OCI-LY7 (cell line): ENCODE measurements around the gene CA12.

ENCODE experiments used
- CTCF ChIP-seq: fragments of 200-600 bp; sonication (generic); conservative IDR thresholded peaks from 2 replicates; pipeline ENCODE4 v1.5.1; 2014; ENCODE audit warnings: mild to moderate bottlenecking, antibody characterized with exemption, low read length, moderate library complexity, mixed read lengths
- EZH2phosphoT487 ChIP-seq: fragments of 200-600 bp; sonication (generic); IDR thresholded peaks from 2 replicates; pipeline ENCODE4 v1.6.1; 2018; ENCODE audit warnings: low read depth, borderline replicate concordance, mild to moderate bottlenecking, mixed run types, antibody characterized with exemption, low read length, moderate library complexity, mixed read lengths

DNA sequence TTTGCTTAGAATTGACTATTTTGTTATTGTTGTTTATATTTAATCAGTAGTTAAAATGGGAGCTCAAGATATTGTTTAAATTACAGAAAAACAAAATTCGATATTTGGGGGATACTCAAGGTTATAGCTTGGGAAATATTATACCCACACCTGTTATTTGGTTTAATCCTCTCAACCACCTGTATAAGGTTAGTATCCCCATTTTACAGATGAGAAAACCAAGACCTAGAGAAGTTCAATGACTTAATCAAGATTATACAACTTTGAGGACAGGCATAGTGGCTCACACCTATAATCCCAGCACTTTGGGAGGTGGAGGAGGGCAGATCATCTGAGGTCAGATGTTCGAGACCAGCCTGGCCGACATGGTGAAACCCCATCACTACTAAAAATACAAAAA lies 39.8 kb upstream of the CA12 start:
- TF ChIP-seq CTCF (no peak), EZH2phosphoT487 (no peak)
